A673 (cell line): ENCODE data around the gene ZNF638. TPM values are rescaled to one million over a fixed set of nuclear protein-coding genes. Genes with fewer than 3 reads are reported as not detected.

ENCODE experiments used
- BruUV-seq: library from RNA; stranded (reverse); fragments of 400-500 nt; replicated peaks from 2 replicates; lab custom pipeline; 2021; lab: Mats Ljungman, UMichigan
- CTCF ChIA-PET: fragments of 300-600 bp; sonication (Branson Sonifier 250); formaldehyde crosslinking; loops from one replicate; lab custom pipeline; 2022; ENCODE audit warnings: antibody characterized with exemption; lab: Charles Lee
- POLR2A ChIA-PET: fragments of 300-600 bp; sonication (Branson Sonifier 250); formaldehyde crosslinking; loops from one replicate; lab custom pipeline; 2022; ENCODE audit warnings: antibody characterized with exemption; ENCODE audit not compliant: low non-redundant PET; lab: Charles Lee
- DNase-seq: peaks from one replicate; pipeline ENCODE4 v3.0.0-alpha.2; 2015; ENCODE audit warnings: low spot score
- H3K27ac ChIP-seq: fragments of 200-600 bp; sonication (generic); 2 replicates; pipeline ENCODE4 v1.5.1; 2016; ENCODE audit warnings: mixed run types, low read depth, mild to moderate bottlenecking, mixed read lengths, antibody characterized with exemption, low read length; ENCODE audit not compliant: poor library complexity, severe bottlenecking
- H3K27me3 ChIP-seq: fragments of 200-600 bp; sonication (generic); replicated peaks from 2 replicates; pipeline ENCODE4 v1.6.1; 2017; ENCODE audit warnings: mixed run types, low read depth, mild to moderate bottlenecking, mixed read lengths, antibody characterized with exemption, low read length; ENCODE audit not compliant: insufficient read depth, poor library complexity
- H3K36me3 ChIP-seq: fragments of 200-600 bp; sonication (generic); 2 replicates; pipeline ENCODE4 v1.6.1; 2016; ENCODE audit warnings: mixed run types, mild to moderate bottlenecking, mixed read lengths, antibody characterized with exemption, low read length; ENCODE audit not compliant: insufficient read depth, poor library complexity, severe bottlenecking
- H3K4me1 ChIP-seq: fragments of 200-600 bp; sonication (generic); 2 replicates; pipeline ENCODE4 v1.6.1; 2017; ENCODE audit warnings: mixed run types, mild to moderate bottlenecking, mixed read lengths, antibody characterized with exemption, low read length; ENCODE audit not compliant: insufficient read depth, poor library complexity, severe bottlenecking
- H3K4me3 ChIP-seq: fragments of 200-600 bp; sonication (generic); 2 replicates; pipeline ENCODE4 v1.5.1; 2016; ENCODE audit warnings: low read depth, mixed run types, mild to moderate bottlenecking, mixed read lengths, low read length; ENCODE audit not compliant: poor library complexity, severe bottlenecking
- H3K9me3 ChIP-seq: fragments of 200-600 bp; sonication (generic); 2 replicates; pipeline ENCODE4 v1.6.1; 2016; ENCODE audit warnings: mixed run types, low read depth, mild to moderate bottlenecking, mixed read lengths, antibody characterized with exemption, low read length; ENCODE audit not compliant: poor library complexity, severe bottlenecking
- CTCF ChIP-seq: fragments of 300-800, 200-600 bp; sonication (generic); conservative IDR thresholded peaks from 2 replicates; pipeline ENCODE4 v1.5.1; 2017; ENCODE audit warnings: low read depth, mild to moderate bottlenecking, antibody characterized with exemption, low read length, moderate library complexity, mixed read lengths
- EZH2 ChIP-seq: fragments of 200-600 bp; sonication (generic); IDR thresholded peaks from 2 replicates; pipeline ENCODE4 v1.6.1; 2017; ENCODE audit warnings: borderline replicate concordance, low read depth, mild to moderate bottlenecking, mixed read lengths, antibody characterized with exemption, low read length; ENCODE audit not compliant: poor library complexity, severe bottlenecking
- intact Hi-C: fragments of 100-400 bp; cut with micrococcal nuclease; formaldehyde crosslinking; loops from one replicate; pipeline ENCODE4 v1.10.0; 2022; ENCODE audit not compliant: unreplicated experiment
- total RNA-seq: library from RNA; stranded (reverse); gene quantifications from 2 replicates; pipeline ENCODE4 v1.2.3, GENCODE V29; 2021

ZNF638 gene
- total RNA-seq, 1 experiment from 2014 or later = 126 TPM

- intact Hi-C loops = no loop called here
- no peaks in the 10 kb centered on the region for H3K36me3 ChIP-seq
- no peak overlapping the region for H3K4me3 ChIP-seq
- no peaks in the 10 kb centered on the region for H3K4me1 ChIP-seq
- H3K27me3 ChIP-seq = peaks cover 26% of the 10 kb centered on the region
- ChIA-PET POLR2A (no interaction called here), CTCF (no interaction called here)
- no peaks in the 10 kb centered on the region for H3K9me3 ChIP-seq
- DNase-seq = no peak
- BruUV-seq = no TSS peak
- no peak for TF ChIP-seq EZH2
- no peak for TF ChIP-seq CTCF
- no peak overlapping the region for H3K27ac ChIP-seq
Observed at GRCh38 chr2:71449343-71449742, 117.8 kb downstream of the ZNF638 start.

- Histone ChIP-seq H3K4me3 (no peak overlapping the region), H3K4me1 (no peaks in the 10 kb centered on the region), H3K9me3 (no peaks in the 10 kb centered on the region), H3K27me3 (peaks cover 34% of the 10 kb centered on the region), H3K27ac (no peak overlapping the region), H3K36me3 (no peaks in the 10 kb centered on the region)
- TF ChIP-seq EZH2 = no peak
- no peak for TF ChIP-seq CTCF
- BruUV-seq = no TSS peak
- CTCF ChIA-PET = no interaction called here
- intact Hi-C loops = no loop called here
- no peak for DNase-seq
- POLR2A ChIA-PET = no interaction called here
Observed at GRCh38 chr2:71451705-71452104, 120.1 kb downstream of the ZNF638 start.

- intact Hi-C loops = no loop called here
- Histone ChIP-seq H3K4me3 (no peak overlapping the region), H3K9me3 (no peaks in the 10 kb centered on the region), H3K36me3 (no peaks in the 10 kb centered on the region), H3K4me1 (no peaks in the 10 kb centered on the region), H3K27me3 (peaks cover 34% of the 10 kb centered on the region), H3K27ac (no peak overlapping the region)
- no peak for TF ChIP-seq EZH2
- TF ChIP-seq CTCF = 0 out of 2 replicates have a peak, but pooled peaks have one; percentile 15
- no TSS peak for BruUV-seq
- ChIA-PET CTCF (no interaction called here), POLR2A (no interaction called here)
- DNase-seq = peak; percentile 48
Observed at GRCh38 chr2:71452565-71452964, 121.0 kb downstream of the ZNF638 start.
